ENCODE results near the gene CALU.
A peak's percentile ranks its signal among the peaks of the same experiment; 100 is the strongest.

The CALU gene

GRCh38 chr7:128739048-128739962, at the start of gene CALU:
Gene CALU, plus strand, starts transcription at chr7:128739359. Its CDS starts 9,225 bp downstream, at chr7:128748584.
- peak; percentile 95 for DNase-seq

DNA sequence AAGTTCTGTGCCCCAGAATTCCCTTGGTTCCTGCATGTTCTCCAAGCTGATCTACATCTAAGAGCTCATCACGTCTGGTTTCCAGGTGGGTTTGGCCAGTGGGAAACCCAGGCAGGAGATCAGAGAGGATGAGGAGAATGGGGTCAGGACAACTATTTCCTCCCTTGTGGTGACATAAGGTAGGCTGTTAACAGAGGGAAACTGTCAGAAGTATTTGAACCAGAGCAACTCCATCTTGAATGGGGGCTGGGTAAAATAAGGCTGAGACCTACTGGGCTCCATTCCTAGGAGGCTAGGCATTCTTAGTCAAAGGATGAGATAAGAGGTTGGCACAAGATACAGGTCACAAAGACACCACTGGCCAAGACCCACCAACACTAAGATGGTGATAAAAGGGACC, 47.9 kb upstream of the CALU start:
- DNase-seq: no peak

DNA sequence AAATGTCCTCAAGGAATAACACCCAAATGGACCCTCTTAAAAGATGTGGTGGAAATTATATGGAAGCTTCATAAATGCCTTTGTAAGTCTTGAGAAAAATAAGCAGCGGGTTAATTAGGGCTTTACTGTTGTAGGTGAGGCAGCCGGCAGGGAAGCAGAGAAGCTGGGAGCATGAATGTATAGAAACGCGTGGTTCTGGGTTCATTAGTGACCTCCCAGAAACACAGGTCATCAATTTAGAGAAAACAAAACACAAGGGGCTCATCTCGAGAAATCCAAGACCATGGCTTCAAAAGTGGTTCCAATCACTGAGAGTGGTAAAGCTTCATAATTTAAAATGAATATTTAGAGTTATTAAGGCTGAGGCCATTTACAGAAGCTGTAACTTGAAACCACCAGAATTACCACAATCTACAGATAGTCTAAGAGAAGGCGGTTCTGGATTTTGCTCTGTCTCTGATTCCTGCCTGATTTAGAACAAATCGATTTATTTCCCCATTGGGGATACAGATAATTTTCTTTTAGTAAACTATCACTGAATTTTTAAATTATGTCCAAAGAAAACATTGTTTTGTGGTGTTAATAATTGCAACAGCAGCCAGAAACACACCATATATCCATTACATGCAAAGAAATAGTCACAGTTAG, 46.4 kb upstream of the CALU start:
- DNase-seq: no peak

DNA sequence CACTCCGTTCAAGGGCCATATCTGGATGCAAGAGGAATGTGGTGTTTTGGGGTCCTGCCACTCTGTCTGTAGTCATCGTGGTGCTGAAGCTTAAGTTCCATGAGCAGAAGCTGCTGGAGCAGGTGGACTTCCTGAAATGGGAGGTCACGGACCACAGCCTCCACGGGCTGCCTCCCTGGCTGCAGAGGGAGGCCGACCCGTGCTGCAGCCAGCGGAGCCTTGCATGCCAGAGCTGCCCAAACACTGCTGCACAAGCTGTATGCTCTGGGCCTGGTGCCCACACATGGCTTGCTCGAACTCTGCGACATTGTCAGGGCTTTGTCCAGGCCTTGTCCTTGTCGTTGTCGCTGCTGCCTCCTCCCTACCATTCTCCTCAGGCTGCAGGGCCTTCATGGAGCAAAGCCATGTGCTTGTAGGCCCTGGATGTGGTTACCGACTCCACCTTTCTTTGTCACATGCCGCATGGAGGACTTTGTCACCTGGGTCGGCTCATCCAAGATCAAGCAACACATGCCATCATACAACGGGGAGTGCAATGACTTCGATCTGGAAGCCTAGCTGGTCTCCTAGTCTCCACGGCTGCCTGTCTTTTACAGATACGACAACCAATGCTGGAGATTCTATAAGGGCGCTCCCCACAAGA, 45.7 kb upstream of the CALU start:
- DNase-seq: no peak

GRCh38 chr7:128694738-128695137, 44.4 kb upstream of the CALU start:
- DNase-seq: no peak

DNA sequence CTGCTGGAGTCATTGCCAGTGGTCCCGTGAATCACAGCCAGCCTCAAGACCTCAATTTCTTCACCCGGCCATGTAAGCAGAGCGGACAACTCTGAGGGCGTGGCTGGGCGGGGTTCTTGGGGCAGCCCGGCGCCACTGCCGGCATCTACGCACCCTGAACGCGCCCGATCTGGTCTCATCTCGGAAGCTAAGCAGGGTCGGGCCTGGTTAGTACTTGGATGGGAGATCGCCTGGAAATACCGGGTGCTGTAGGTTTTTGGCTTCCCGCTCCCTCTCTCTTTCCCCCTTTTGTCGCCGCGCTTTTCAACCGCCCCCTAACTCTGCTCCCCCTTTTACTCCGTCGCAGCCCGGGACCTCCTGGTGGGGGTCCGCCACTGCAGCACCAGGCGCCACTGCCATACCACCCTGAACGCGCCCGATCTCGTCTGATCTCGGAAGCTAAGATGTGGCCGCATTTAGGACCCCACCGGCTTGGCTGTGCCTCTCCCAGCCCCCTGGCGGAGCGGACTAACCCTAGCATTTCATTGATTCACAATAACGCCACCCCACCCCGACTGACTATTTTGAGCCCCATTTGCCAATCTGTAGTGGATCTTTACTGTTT, 41.8 kb upstream of the CALU start:
- DNase-seq: no peak

GRCh38 chr7:128699196-128699712, 39.9 kb upstream of the CALU start:
- DNase-seq: no peak

DNA sequence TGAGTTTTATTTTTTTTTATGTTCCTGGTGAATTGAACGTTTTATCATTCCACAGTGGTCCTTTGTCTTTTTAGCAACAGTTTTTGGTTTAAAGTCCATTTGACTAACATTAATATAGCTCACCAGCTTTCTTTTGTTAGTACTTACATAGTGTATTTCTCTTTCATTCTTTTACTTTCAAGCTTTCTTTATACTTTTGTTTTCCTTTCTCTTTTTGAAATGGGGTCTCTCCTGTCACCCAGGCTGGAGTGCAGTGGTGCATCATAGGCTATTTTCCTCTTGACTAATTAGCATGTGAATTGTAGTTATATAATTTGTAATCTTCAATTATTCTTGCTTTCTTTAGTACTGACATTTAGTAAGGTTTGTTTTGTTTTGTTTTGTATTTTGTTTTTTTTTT, 39.3 kb upstream of the CALU start:
- DNase-seq: no peak

DNA sequence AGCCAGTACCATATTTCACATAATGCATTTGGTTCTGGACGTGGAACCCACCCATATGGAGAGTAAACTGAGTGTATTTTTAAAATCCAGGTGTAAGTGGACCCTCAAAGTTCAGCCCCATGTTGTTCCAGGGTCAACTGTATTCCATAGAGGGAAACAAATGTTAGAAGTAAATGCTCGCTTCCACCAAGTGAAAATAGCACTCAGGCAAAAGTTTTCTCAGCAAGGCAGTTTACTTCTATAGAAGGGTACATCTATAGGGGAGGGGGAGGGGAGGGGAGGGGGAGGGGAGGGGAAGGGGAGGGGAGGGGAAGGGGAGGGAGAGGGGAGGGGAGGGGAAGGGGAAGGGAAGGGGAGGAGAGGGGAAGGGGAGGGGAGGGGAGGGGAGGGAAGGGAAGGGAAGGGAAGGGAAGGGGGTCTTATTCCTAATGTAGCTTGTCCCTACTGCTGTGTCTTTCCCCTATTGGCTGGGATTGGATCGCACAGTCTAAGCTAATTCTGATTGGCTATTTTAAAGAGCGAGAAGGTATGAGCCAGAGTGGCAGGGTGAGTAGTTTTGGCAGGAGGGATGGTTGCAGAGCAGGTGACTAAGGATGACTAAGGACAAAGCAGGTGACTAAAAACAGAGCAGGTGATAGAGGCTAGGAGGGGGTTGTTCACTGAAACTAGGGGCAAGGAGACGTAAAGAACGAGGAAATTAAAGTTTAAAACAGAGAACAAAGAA, 37.9 kb upstream of the CALU start:
- DNase-seq: no peak

DNA sequence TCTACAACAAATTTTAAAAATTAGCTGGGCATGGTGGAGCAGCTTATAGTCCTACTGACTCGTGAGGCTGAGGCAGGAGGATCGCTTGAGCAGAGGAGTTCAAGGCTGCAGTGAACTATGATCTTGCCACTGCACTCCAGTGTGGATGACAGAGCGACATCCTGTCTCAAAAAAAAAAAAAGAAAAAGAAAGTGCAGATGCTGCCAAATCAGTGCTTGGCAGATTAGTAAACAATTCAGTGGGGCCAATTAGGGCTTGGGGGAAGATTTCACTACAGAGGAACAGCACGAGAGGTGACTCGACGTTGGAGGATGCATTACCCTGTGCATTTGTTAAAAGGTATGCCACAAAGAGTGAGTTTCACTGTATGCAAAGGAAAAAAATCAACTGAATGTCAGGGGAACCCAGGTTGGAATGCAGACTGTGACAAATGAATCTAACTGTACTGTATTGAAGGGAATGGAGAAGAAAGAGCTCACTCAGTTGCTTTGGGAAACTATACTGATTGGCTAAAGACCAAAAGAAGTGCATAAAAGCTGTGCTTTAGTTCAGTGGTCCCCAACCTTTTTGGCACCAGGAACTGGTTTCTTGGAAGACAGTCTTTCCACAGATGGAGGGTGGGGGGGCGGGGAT, 35.4 kb upstream of the CALU start:
- DNase-seq: no peak

- no peak for DNase-seq
Measured at GRCh38 chr7:128705891-128706333, 33.2 kb upstream of the CALU start.

GRCh38 chr7:128707752-128708151, 31.4 kb upstream of the CALU start:
- no peak for DNase-seq

DNA sequence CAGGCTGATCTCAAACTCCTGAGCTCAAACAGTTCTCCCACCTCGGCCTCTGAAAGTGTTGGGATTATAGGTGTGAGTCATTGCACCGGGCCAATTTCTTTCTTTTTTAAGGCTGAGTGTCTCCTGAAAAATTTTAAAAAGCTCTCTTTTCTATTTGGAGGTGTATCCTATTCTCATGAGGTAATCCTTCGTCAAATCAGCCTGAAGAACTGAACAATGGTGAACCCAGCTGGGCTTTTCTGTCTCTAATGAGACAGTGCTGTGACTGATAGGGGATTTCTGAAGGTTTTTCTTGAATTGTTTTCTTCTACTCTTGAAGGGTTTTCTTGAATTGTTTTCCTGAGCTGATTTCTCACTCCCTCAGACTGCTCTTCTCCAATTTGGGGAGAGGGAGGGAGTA, 30.9 kb upstream of the CALU start:
- DNase-seq: no peak

- no peak for DNase-seq
Measured at GRCh38 chr7:128708824-128709223, 30.3 kb upstream of the CALU start.

DNA sequence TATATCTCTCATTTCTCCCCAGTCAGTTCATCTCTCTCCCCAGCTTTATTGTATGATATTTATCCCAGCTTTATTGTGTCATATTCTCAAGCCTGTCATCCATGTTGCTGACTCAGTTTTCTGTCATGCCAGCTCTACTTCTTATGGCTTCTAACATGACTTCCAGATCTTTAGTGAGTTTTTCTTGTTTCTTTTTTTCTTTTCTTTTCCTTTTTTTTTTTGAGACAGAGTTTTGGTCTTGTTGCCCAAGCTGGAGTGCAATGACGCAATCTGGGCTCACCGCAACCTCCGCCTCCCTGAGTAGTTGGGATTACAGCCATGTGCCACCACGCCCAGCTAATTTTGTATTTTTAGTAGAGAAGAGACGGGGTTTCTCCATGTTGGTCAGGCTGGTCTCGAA, 28.7 kb upstream of the CALU start:
- no peak for DNase-seq

DNA sequence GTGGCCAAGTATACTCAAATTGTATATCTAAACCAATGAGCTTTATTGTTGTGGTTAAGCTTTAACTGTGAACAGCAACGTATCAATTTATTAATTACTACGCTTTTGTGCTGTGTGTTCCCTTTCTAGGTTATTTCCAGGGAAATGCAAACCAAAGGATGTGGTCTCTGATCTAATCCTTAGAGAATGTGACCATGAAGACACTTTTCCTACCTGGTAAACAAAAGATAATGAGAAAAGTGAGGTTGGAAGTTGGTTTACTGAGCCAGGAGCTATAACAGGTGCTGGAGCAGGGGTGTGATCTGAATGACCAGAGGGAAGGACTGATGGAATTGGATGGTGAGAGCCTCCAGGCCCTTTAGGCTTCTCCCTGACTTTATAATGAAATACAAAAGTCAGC, 25.4 kb upstream of the CALU start:
- DNase-seq: no peak

DNA sequence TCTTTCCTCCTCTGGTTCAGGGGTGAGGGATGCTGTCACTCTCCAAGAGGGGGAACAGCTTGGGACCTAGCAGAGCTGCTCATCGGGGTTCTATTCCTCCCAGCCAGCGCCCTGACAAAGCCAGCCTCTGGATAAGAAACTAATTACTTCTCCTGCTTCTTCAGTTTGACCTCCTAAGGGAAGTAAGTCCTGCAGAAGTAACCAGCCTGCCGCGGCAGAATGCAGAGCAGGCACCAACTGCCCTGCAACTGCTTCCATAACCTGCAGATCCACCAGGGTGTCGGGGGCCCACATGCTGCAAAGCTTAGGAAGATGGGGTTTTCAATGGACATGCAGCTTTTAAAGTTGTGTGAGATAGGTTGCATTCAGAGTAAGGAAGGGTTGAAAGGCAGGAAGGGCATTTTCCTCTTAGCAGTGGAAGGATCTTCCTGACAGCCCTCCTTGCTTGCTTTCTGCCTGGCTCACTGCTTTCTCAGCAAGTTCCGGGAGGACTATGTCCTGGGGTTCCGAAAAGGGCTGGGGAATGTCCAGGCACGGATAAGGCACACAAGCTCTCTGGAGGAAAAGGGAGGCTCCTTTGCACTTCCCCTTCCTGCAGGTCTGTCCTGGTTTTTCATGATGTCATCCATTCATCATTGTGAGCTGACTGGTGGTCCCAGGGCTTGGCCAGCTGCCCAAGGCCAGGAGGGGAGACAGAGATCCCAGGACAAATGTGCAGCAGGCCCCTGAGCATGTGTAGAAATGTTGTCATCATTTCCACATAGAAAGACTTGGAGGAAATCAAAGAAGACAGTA, 24.3 kb upstream of the CALU start:
- DNase-seq: no peak

DNA sequence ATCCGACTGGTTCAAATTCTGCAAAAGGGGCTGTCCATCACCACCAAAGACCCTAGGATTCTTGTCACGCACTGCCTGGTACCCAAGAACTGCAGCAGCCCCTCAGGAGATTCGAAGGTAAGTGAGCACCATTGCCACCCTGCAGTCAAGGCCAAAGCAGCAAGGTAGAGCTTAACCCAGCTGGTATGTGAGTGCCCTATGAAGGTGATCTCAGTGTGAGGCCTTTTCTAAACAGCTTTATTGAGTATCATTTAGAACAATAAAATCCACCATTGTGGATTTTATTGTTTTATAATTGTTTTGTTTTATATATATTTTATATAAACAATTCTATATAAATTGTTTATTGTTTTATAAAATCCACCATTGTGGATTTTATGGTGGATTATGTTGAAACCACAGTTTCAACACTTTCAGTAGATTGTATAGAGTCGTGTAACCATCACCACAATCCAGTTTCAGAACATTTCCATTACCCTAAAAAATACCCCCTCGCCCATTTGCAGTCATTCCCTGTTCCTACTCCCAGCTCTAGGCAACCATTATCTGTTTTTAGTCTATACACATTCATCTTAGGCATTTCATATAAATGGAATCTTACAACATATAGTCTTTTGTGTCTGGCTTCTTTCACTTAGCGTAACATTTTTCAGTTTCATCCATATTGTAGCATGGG, 20.1 kb upstream of the CALU start:
- DNase-seq: no peak

DNA sequence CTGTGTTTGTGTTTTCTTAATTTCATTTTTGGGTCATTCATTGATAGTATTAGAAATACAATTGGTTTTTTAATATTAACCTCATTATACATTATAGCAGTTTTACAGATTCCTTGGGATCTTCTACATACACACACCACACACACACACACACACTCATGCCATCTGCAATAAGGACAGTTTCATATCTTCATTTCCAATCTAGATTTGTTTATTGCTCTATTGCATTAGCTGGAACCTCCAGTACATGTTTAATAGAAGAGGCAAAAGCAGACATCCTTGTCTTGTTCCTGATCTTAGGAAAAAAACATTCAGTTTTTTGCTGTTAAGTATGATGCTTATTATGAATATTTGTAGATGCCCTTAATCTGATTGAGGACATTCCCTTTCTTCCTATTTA, 17.8 kb upstream of the CALU start:
- no peak for DNase-seq

DNA sequence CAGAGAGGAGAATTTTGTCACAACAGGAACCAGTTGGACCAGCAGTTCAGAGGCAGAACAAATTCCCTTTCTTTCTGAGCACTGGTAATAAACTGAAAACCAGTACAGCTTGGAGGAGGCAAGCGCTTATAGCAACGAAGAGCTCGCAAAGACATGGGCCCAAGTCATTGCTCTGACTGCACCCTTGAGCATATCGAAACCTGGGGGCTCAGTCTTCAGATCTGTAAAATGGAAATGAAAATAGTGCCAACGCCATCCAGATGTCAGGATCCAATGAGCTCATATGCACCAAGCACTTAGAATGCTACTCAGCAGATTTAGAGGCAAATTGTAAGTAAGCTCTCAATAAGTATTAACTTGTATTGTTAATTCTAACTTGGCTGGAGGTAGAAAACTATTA, 14.4 kb upstream of the CALU start:
- DNase-seq: no peak

- no peak for DNase-seq
Measured at GRCh38 chr7:128725531-128725930, 13.6 kb upstream of the CALU start.
